Measurements from ENCODE around the gene GLRX3. TPM values are rescaled to one million over a fixed set of nuclear protein-coding genes. Genes with fewer than 3 reads are reported as not detected.

The GLRX3 gene
- total RNA-seq, 4 donors from 2014 or later, result 42.3 to 103 (median 48.6) TPM

- no peak for ATAC-seq
- Histone ChIP-seq H3K4me1 (peaks cover 0 to 17% (median 0%) of the 10 kb centered on the region in 3 donors), H3K27me3 (no peaks in the 10 kb centered on the region), H3K9me3 (no peaks in the 10 kb centered on the region), H3K36me3 (peaks cover 0 to 91% of the 10 kb centered on the region in 2 donors), H3K4me3 (no peak overlapping the region), H3K27ac (no peak overlapping the region)
- 78 to 87% methylated on average over 3 to 4 of the region's 4 CpGs for WGBS, 2 donors (ENCODE audit: low coverage in 1 of 2)
- TF ChIP-seq, protein P1, sequence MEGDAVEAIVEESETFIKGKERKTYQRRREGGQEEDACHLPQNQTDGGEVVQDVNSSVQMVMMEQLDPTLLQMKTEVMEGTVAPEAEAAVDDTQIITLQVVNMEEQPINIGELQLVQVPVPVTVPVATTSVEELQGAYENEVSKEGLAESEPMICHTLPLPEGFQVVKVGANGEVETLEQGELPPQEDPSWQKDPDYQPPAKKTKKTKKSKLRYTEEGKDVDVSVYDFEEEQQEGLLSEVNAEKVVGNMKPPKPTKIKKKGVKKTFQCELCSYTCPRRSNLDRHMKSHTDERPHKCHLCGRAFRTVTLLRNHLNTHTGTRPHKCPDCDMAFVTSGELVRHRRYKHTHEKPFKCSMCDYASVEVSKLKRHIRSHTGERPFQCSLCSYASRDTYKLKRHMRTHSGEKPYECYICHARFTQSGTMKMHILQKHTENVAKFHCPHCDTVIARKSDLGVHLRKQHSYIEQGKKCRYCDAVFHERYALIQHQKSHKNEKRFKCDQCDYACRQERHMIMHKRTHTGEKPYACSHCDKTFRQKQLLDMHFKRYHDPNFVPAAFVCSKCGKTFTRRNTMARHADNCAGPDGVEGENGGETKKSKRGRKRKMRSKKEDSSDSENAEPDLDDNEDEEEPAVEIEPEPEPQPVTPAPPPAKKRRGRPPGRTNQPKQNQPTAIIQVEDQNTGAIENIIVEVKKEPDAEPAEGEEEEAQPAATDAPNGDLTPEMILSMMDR (IDR thresholded peaks at IDR 0.05), result no peak
Observed at GRCh38 chr10:130175074-130175473, 38.9 kb downstream of the GLRX3 start.

GRCh38 chr10:130177250-130177649, 41.1 kb downstream of the GLRX3 start:
- H3K4me1 ChIP-seq, result peaks cover 0 to 17% (median 0%) of the 10 kb centered on the region in 3 donors
- no peaks in the 10 kb centered on the region for H3K9me3 ChIP-seq
- peak overlapping the region in 1 of 4 donors; percentile 4 for H3K27ac ChIP-seq
- H3K27me3 ChIP-seq, result no peaks in the 10 kb centered on the region
- TF ChIP-seq, protein P1 (IDR thresholded peaks at IDR 0.05), result no peak
- TF ChIP-seq EP300 (IDR thresholded peaks at IDR 0.05), result no peak
- no peak for TF ChIP-seq POLR2A (IDR thresholded peaks at IDR 0.05)
- no peak for TF ChIP-seq POLR2AphosphoS5 (IDR thresholded peaks at IDR 0.05)
- H3K36me3 ChIP-seq, result peaks cover 0 to 91% of the 10 kb centered on the region in 2 donors
- WGBS, 2 donors (ENCODE audit: low coverage in 1 of 2), result 25 to 69% methylated on average over 1 to 7 of the region's 7 CpGs
- ATAC-seq, result no peak
- no peak overlapping the region for H3K4me3 ChIP-seq

DNA sequence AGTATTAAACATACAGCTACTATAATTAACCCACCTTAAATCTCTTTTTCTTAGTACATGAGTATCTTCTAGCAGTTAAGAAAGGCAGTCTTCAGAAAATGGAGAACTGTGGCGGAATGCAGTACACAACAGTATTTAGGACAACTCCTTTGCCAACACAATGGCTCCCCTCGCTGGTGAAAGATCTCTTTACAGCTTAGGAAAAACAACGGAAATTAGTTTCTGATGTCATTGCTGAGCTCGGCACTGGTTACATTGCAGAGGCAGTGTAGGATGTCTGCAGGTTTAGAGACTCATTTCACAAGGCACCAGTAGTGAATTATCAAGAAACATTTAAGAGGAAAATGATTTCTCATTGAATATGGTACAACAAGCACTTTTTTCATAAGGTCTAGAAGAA, 43.4 kb downstream of the GLRX3 start:
- no peaks in the 10 kb centered on the region for H3K27me3 ChIP-seq
- no peak overlapping the region for H3K4me3 ChIP-seq
- no peak overlapping the region for H3K27ac ChIP-seq
- peaks cover 0 to 12% (median 0%) of the 10 kb centered on the region in 3 donors for H3K4me1 ChIP-seq
- H3K9me3 ChIP-seq, result no peaks in the 10 kb centered on the region
- TF ChIP-seq POLR2A (IDR thresholded peaks at IDR 0.05) (no peak), POLR2AphosphoS5 (IDR thresholded peaks at IDR 0.05) (no peak), EP300 (IDR thresholded peaks at IDR 0.05) (no peak)
- TF ChIP-seq, protein P1 (IDR thresholded peaks at IDR 0.05), result no peak
- ATAC-seq, result no peak
- H3K36me3 ChIP-seq, result peaks cover 0 to 96% of the 10 kb centered on the region in 2 donors
- WGBS, 2 donors (ENCODE audit: low coverage in 1 of 2), result 35 to 51% methylated on average over 2 to 4 of the region's 4 CpGs

DNA sequence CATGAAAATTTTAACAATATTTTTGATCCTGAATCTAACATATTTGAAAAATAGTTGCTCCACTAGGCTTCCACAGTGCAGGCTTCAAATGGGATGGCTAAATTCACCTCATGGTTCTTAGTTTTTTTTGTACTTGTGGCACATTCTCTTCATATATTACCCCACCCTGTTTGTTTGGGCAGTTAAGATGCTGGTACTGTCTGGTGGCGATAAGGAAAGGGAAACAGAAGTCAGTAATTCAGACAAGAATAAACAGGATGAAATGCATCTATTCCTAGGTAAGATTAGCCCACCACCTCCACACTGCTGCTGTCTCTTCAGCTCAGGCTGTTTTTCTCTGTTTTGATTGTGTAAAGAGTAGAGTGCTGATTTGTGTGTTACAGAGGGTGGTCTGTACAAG, 44.2 kb downstream of the GLRX3 start:
- Histone ChIP-seq H3K4me3 (no peak overlapping the region), H3K9me3 (no peaks in the 10 kb centered on the region), H3K4me1 (peaks cover 0 to 12% (median 0%) of the 10 kb centered on the region in 3 donors), H3K27me3 (no peaks in the 10 kb centered on the region), H3K27ac (no peak overlapping the region), H3K36me3 (peaks cover 0 to 96% of the 10 kb centered on the region in 2 donors)
- ATAC-seq, result no peak
- TF ChIP-seq POLR2A (IDR thresholded peaks at IDR 0.05) (no peak), EP300 (IDR thresholded peaks at IDR 0.05) (no peak), POLR2AphosphoS5 (IDR thresholded peaks at IDR 0.05) (no peak)
- TF ChIP-seq, protein P1 (IDR thresholded peaks at IDR 0.05), result no peak
- 100% methylated on average over 1 of the region's 1 CpG; no CpG with 5 or more reads in 1 of the 2 donors for WGBS, 2 donors (ENCODE audit: low coverage in 1 of 2)

DNA sequence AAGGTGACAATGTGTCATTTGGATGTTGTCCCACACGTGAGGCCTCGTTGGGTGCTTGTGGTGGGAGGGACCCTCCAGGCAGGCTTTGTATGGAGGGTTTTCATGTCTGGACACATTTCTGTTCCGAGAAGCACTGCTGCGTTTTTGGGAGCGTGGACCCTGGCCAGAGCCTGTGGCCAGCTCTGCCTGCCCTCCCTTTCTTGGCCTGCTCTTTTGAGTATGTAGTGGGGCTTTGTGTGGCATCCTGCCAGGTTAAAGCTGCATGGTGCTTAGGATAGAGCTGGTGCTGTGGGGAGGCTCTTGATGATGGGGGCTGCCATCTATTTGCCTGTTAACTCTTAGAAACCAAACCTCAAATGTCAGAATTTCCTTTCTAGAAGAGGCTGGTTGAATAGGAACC, 45.7 kb downstream of the GLRX3 start:
- TF ChIP-seq EP300 (IDR thresholded peaks at IDR 0.05), result no peak
- TF ChIP-seq POLR2A (IDR thresholded peaks at IDR 0.05), result no peak
- no peaks in the 10 kb centered on the region for H3K27me3 ChIP-seq
- H3K4me1 ChIP-seq, result peaks cover 0 to 11% (median 0%) of the 10 kb centered on the region in 3 donors
- no peak overlapping the region for H3K4me3 ChIP-seq
- ATAC-seq, result no peak
- 58% methylated on average over 2 of the region's 5 CpGs; no CpG with 5 or more reads in 1 of the 2 donors for WGBS, 2 donors (ENCODE audit: low coverage in 1 of 2)
- peaks cover 0 to 100% of the 10 kb centered on the region in 2 donors for H3K36me3 ChIP-seq
- no peak overlapping the region for H3K27ac ChIP-seq
- H3K9me3 ChIP-seq, result no peaks in the 10 kb centered on the region
